C4-2B (cell line): ENCODE data around the gene ACVRL1.

ENCODE experiments used
- H3K27ac ChIP-seq: fragments of 450-650 bp; 2 replicates; pipeline ENCODE4 v1.5.1; 2017
- ZFX ChIP-seq: fragments of 450-650 bp; IDR thresholded peaks from 2 replicates; pipeline ENCODE4 v1.6.1; 2017
- TF ChIP-seq, protein P1 (sequence below): fragments of 450-650 bp; conservative IDR thresholded peaks from 2 replicates; pipeline ENCODE4 v1.5.1; 2017; ENCODE audit warnings: mild to moderate bottlenecking

The ACVRL1 gene

DNA sequence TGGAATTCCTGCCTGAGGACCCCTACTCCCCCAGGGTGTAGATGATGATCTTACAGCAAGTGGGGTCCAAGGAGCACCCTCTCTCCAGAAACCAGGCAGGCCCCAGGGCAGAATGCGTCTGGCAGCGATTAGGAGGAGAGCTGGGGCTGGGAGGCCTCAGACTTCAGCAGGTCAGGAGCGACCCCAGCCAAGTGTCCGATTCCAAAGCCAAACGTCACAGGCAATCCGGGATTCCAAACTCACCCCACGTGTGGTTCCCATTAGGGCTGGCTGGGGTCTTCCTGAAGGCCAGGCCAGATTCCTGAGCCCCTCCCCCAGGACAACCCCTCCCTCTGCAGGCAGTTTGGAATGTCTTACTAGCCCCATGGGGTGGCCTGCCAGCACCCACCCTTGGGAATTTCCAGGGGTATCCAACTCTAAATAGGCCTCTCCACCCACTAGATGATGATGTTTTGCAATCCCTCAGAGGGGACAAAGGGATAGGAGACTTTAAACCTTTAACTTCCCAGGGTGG is 41.5 kb upstream of the ACVRL1 start:
- TF ChIP-seq, protein P1, sequence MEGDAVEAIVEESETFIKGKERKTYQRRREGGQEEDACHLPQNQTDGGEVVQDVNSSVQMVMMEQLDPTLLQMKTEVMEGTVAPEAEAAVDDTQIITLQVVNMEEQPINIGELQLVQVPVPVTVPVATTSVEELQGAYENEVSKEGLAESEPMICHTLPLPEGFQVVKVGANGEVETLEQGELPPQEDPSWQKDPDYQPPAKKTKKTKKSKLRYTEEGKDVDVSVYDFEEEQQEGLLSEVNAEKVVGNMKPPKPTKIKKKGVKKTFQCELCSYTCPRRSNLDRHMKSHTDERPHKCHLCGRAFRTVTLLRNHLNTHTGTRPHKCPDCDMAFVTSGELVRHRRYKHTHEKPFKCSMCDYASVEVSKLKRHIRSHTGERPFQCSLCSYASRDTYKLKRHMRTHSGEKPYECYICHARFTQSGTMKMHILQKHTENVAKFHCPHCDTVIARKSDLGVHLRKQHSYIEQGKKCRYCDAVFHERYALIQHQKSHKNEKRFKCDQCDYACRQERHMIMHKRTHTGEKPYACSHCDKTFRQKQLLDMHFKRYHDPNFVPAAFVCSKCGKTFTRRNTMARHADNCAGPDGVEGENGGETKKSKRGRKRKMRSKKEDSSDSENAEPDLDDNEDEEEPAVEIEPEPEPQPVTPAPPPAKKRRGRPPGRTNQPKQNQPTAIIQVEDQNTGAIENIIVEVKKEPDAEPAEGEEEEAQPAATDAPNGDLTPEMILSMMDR, result no peak
- no peak for TF ChIP-seq ZFX
- H3K27ac ChIP-seq, result no peak overlapping the region

DNA sequence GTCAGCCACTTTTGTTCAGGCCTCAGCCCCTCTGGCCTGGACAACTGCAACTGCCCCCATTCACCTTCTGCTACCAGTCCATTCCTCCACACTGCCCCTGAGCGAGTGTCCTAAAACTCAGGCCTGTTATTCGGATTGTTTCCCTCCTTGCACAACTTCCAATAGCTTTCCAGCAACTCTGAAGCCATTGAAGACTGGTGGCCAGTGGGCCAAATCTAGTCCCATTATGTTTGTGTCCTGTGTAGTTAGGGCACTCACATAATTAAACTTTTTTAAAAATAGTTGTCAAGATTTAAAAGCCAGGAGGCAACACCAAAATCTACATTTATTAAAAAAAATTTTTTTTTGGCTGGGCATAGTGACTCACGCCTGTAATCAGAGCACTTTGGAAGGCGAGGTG is 41.0 kb upstream of the ACVRL1 start:
- no peak for TF ChIP-seq ZFX

DNA sequence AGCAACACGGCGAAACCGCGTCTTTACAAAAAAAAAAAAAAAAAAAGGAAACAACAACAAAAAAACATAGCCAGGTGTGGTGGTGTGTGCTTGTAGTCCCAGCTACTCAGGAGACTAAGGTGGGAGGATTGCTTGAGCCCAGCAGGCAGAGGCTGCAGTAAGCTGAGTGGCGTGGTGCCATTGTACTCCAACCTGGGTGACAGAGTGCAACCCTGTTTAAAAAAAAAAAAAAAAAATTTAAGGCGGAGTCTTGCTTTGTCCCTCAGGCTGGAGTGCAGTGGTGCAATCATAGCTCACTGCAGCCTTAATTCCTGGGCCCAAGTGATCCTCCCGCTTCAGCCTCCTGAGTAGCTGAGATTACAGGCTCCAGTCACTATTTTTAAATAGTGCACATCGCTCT is 40.5 kb upstream of the ACVRL1 start:
- H3K27ac ChIP-seq, result no peak overlapping the region
- TF ChIP-seq, protein P1, result no peak
- TF ChIP-seq ZFX, result no peak

More for the DNA sequence above, 41.0 kb upstream of the ACVRL1 start:
- no peak overlapping the region for H3K27ac ChIP-seq

DNA sequence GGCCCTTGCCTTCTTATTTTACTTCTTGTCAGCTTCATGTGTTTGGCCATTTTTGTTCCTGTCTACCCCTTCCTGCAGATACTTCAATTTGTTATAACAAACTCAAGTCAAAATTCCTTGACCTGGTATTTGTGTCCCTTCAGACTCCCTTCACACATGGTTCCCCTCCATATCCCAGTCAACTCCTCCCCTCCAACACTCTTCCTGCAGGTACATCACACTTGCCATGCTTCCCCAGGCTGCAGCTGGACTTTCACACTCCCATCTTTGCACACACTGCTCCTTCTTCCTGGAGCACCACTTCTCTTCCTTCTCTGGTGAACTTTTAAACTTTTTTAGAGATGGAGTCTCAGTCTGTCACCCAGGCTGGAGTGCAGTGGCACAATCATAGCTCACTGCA is 39.9 kb upstream of the ACVRL1 start:
- H3K27ac ChIP-seq, result no peak overlapping the region
- no peak for TF ChIP-seq ZFX
- TF ChIP-seq, protein P1, result no peak

DNA sequence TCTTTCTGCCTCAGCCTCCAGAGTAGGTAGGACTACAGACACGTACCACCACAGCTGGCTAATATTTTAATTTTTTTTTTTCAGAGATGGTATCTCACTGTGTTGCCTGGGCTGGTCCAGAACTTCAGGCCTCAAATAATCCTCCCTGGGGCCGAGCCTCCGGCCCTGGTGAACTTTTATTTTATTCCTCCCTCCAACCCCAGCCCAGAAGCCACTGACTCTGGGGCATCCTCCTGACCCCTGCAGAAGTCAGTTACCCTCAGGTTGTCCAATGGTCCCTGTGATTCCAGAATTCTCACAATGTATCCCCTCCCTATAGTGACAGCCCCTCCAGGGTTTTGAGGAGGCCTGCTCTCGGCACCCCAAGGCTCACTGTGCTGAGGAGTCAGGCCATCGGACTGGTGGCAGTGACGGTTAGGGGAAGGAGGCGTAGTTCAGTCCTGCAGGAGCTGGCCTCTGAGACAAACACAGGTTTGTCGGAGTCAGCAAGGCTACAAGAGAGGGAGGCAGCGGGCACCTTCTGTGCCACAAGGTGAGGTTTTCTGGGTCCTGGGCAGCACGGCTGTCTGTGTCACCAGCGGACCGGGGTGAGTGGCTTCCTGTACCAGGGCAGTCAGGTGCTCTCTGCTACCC is 39.4 kb upstream of the ACVRL1 start:
- no peak overlapping the region for H3K27ac ChIP-seq
- TF ChIP-seq, protein P1, result no peak
- TF ChIP-seq ZFX, result no peak

DNA sequence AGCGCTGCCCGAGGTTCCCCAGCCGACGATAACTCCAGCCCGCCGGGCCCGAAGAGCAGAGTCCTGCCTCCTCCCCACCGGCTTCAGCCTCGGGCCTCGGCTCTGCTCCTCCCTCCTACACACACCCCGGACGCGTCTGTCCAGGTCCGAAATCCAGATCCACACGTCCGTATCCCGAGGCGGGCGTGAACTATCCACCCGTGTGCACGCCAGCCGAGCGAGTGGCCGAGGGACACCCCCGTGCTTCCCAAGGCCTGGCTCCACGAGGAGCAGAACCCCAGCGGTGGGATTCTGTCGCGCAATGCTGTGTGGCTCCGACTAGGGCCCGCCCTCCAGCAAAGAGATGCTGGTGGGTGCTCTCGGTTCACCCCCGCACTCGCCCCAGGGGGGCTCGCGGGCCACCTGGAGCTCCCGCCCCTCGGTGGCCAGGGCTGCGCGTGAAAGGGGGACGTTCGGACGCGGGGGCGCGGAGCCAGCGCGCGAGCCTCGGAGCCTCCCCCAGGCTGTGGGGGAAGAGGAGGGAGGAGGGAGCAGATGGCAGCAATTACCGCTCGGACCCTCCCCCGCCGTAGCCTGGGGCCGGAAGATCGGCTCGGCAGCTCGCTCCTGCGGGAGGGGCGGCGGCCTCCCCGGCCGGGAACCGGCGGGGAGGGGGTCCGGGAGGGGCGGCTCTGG is 38.3 kb upstream of the ACVRL1 start:
- TF ChIP-seq ZFX, result no peak
- TF ChIP-seq, protein P1, result no peak
- no peak overlapping the region for H3K27ac ChIP-seq

DNA sequence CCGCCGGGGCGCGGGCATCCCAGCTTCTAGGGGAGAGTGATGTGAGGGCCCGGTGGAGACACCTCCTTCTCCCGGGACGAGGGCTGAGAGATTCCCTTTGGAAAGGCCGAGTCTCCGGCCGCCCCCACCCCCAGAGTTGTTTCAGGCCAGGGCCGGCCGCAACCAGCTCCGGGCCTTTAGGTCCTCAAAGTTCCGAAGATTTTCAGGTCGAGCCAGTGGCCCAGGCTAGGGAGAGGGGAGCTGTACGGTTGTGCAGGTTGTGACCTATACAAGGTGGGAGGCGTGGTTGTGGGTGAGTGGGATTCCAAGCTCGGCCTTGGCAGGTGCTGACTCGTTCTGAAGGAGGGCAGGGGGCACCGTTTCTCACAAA is 37.8 kb upstream of the ACVRL1 start:
- TF ChIP-seq, protein P1, result no peak
- TF ChIP-seq ZFX, result no peak
- no peak overlapping the region for H3K27ac ChIP-seq
